NB4 (cell line): ENCODE measurements around the gene MORN1.

Experiments
- DNase-seq: peaks from one replicate; pipeline ENCODE4 v3.0.0; 2010; ENCODE audit warnings: low read depth
- H3K4me3 ChIP-seq: one replicate; pipeline ENCODE4 v1.5.1; 2011; ENCODE audit warnings: mild to moderate bottlenecking, low read depth, low read length, moderate library complexity
- CTCF ChIP-seq: IDR thresholded peaks from one replicate; pipeline ENCODE4 v1.5.1; 2012; ENCODE audit warnings: low read depth, low read length
- MAX ChIP-seq: IDR thresholded peaks from 2 replicates; pipeline ENCODE4 v1.6.1; 2011; ENCODE audit warnings: low read depth, low read length
- MYC ChIP-seq: IDR thresholded peaks from 2 replicates; pipeline ENCODE4 v1.6.1; 2011; ENCODE audit warnings: low read depth, low read length
- POLR2A ChIP-seq: IDR thresholded peaks from 2 replicates; pipeline ENCODE4 v1.6.1; 2011; ENCODE audit warnings: mild to moderate bottlenecking; ENCODE audit not compliant: insufficient read length; ENCODE audit errors: extremely low read depth

The MORN1 gene

GRCh38 chr1:2302292-2302925, 88.9 kb downstream of the MORN1 start:
- DNase-seq: no peak
- H3K4me3 ChIP-seq: no peak overlapping the region
- TF ChIP-seq MAX (no peak), MYC (no peak), POLR2A (no peak), CTCF (no peak)

GRCh38 chr1:2301607-2302291, 89.6 kb downstream of the MORN1 start:
- H3K4me3 ChIP-seq: no peak overlapping the region
- no peak for TF ChIP-seq CTCF
- no peak for DNase-seq

- H3K4me3 ChIP-seq: no peak overlapping the region
- TF ChIP-seq CTCF (no peak), POLR2A (no peak), MYC (peak; percentile 34), MAX (peak; percentile 57)
- peak; percentile 93 for DNase-seq
Measured at GRCh38 chr1:2300851-2301606, 90.3 kb downstream of the MORN1 start.

- H3K4me3 ChIP-seq: peak overlapping the region; percentile 16
- DNase-seq: peak; percentile 52
- no peak for TF ChIP-seq MYC
- 0 out of 2 replicates have a peak, but pooled peaks have one; percentile 28 for TF ChIP-seq MAX
Measured at GRCh38 chr1:2300004-2300771, 91.2 kb downstream of the MORN1 start.

GRCh38 chr1:2299131-2299627, 92.2 kb downstream of the MORN1 start:
- TF ChIP-seq POLR2A (no peak), CTCF (no peak), MYC (no peak), MAX (no peak)
- no peak overlapping the region for H3K4me3 ChIP-seq
- no peak for DNase-seq

- TF ChIP-seq MYC (no peak), POLR2A (no peak), MAX (no peak), CTCF (no peak)
- DNase-seq: no peak
- H3K4me3 ChIP-seq: no peak overlapping the region
Measured at GRCh38 chr1:2298685-2299084, 92.7 kb downstream of the MORN1 start.
